OCI-M1 (cell line): ENCODE measurements around the gene SSH2.
A peak's percentile ranks its signal among the peaks of the same experiment; 100 is the strongest.

Experiments used
- DNase-seq: peaks from one replicate; lab custom pipeline; 2025; lab: John Stamatoyannopoulos, UW

The SSH2 gene

DNA sequence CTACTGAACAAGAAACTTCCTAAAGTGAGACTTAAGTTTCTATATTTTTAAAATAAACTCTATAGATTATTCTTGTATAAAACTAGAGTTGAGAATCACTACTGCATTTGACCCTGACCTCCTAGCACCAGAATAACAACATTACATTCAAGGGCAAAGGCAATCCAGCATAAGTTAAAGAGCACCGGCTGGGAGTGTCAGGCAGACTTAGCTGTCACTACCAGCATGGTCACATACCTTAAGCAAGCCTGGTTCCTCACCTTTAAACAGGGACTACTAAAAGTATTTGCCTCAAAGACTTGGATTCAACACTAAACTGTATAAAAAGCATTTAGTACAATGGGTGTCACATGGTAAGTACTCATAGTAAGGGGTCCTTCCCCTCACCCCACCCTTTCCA is 90.4 kb downstream of the SSH2 start:
- DNase-seq = no peak

DNA sequence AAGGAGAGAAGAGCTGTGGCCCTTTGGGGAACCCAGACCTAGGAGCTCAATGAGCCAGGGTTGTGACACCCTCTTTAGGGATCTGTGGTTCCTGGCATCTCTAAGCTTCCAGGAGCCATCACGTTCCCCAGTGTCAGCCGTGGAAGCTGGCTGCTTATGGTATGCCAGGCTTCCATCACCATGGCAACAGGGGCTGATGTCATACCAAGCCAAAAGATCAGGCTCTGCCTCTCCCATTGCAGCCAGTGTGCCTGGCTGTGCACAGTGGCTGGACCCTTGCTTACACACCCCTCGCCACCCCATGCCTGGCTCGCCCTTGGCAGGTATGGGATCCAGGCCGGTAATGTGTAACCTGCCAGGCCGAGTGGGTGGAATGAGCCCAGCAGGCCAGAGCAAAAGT is 91.1 kb downstream of the SSH2 start:
- no peak for DNase-seq

DNA sequence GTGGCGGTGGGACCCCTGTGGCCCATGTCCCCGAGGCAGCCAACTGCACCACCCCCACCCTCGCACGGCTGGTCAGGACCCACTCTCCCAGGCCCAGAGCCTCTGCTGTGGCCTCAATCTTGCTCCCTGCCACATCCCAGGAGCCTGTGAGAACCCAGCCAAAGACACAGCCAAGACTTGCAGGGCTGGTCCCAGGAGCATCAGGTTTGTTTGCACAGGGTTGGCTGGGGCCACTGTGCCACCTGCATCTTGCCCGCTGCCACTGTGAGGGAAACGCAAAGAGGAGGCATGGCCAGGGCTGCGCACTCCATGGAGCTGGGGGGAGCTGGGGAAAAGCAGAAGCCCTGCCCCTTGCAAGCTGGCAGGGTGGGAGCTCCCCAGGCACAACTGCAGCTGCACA is 92.5 kb downstream of the SSH2 start:
- no peak for DNase-seq

- peak; percentile 36 for DNase-seq
Measured at GRCh38 chr17:29836643-29837042, 93.4 kb downstream of the SSH2 start.

GRCh38 chr17:29835435-29836351 is 94.3 kb downstream of the SSH2 start:
- DNase-seq = no peak

GRCh38 chr17:29833801-29834200 is 96.2 kb downstream of the SSH2 start:
- DNase-seq = no peak

DNA sequence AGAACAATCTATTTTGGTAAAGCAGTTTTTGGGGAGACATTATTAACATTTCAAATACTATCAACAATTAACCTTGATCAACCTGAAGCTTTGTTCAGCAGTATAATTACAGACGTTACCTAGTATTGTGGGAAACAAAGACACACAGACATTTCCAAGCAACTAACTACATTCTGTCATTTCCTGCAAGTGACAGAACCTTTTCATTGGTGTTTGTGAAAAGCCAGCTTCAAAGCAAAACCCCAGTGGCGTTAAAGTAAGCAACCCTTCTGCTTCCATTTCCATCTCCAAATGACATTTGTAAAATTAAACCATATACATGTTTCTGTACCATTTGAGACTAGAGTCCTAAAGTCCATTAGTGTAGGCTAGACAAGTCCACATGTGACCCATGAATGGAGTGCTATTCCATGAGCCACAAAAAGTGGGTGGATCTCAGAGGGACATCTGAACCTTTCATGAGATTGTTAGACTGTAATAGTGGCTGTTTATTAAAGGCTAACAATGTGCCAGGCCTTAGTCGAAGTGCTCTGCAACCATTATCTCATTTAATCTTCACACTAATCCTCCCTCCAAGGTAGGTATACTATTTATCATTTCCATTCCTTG is 101.2 kb downstream of the SSH2 start:
- DNase-seq = no peak

DNA sequence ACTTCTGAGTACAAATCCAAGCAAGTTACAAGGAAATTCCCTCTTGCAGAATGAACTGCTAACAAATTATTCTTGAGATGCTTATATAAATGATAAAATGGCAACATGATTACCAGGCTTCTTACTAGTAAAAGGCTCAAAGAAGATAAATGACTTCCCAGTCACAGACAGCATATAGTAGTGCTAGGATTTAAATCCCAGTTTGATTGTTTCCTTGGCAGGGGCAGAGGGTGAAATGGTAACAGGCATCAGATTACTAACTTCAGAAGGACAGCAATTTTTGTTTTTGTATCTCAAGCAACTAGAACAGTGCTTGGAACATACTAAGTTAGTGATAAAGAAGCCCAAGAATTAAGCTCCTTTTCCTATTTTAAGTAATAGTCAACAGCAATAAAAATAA is 102.8 kb downstream of the SSH2 start:
- no peak for DNase-seq

DNA sequence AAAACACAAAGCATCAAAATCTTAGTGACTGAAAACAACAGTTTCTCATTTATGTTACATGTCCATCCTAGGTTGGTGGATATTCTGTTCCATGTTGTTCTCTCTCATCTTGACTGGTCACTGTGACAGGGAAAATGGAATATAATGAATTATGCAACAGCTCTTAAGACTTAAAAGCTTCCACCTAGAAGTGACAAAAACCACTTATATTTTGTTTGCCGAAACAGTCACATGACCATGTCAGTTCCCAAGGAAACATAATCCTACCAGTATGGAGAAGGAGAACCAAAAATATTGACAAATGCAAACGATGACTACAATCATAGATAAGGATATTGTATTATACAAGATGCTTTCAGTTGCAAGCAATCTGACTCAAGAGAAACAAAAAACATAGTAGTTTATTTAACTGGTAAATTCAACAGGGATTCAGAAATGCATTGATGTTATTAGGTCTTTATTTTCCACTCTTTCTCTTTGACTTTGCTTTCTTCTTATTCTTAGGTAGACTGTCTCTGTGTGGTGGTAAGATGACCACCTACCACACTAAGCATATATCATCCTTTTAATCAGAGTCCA is 103.8 kb downstream of the SSH2 start:
- DNase-seq = no peak

DNA sequence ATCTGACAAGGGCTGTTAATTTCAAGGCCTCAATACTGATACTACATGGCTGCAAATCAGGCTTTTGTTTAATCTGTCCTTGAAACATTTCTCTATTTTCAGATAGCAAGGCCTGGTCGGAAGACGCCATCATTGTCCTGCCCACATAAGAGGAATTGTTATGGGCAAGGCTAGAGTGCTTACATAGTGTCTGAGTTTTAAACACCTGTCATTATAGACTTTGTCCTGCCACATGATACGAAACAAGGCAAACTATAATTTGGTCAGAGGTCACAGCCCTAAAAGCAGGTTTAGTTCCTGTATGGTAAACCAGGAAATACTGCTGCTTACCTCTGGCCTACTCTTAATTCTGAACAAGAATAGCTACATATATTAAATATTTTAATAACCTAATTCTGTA is 104.4 kb downstream of the SSH2 start:
- DNase-seq = no peak

- DNase-seq = no peak
Measured at GRCh38 chr17:29821897-29822296, 108.1 kb downstream of the SSH2 start.

GRCh38 chr17:29820425-29820824 is 109.6 kb downstream of the SSH2 start:
- no peak for DNase-seq

DNA sequence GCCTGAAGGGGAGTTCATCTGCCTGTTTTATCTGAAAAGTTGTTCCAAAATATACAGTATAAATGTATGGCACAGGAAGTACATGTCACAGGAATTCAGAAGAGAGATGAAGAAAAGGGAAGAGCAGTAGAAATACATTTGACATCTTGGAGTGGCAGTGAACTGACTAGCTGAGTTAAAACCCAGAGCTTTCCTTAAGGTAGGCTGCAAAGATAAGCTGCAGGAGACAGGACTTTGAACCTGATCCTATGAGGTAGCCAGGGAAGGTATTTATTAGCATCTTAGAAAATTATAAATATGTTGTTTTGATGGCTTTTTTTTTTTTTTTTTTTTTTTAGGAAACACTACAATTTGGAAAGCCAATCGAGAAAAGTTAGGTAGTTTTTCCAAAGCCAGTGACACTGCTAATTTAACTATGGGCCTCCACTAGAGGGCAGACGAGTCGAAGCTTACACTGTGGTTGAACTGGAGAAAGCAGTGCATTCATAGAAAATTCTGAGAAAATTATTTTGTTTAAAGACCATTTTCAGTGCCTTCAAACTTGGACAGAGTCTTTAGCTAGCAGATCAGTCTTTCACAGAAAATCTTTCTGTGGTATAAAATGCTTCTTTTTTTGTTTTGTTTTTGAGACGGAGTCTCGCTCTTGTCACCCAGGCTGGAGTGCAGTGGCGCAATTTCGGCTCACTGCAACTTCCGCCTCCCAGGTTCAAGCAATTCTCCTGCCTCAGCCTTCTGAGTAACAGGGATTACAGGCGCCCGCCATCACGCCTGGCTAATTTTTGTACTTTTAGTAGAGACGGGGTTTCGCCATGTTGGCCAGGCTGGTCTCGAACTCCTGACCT is 122.3 kb downstream of the SSH2 start:
- DNase-seq = peak; percentile 86

DNA sequence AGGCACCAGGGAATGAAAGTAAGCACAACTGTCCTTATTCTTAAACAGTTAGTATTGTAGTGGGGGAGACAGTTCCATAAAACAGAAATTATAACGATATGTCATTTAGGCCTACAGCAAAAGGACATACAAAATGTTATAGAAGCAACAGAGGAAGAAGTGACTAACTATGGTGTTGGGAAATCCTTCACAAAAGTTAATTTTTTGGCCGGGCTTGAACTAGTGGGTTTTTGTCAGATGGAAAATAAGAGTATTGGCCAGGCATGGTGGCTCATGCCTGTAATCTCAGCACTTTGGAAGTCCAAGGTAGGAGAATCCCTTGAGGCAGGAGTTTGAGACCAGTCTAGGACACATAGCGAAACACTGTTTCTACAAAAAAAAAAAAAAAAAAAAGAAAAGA is 127.8 kb downstream of the SSH2 start:
- DNase-seq = no peak

GRCh38 chr17:29800457-29800856 is 129.6 kb downstream of the SSH2 start:
- DNase-seq = no peak

- DNase-seq = no peak
Measured at GRCh38 chr17:29796652-29797051, 133.4 kb downstream of the SSH2 start.

- no peak for DNase-seq
Measured at GRCh38 chr17:29793501-29793900, 136.5 kb downstream of the SSH2 start.

GRCh38 chr17:29791336-29792080 is 138.5 kb downstream of the SSH2 start:
- peak; percentile 52 for DNase-seq

- DNase-seq = peak; percentile 80
Measured at GRCh38 chr17:29789196-29790170, 140.5 kb downstream of the SSH2 start.

- no peak for DNase-seq
Measured at GRCh38 chr17:29787995-29788394, 142.0 kb downstream of the SSH2 start.
